ENCODE measurements around the gene LRP1. TPM values are rescaled to one million over a fixed set of nuclear protein-coding genes. Genes with fewer than 3 reads are reported as not detected.

The LRP1 gene
- total RNA-seq, 2 experiments from 2014 or later, result 6.6 to 8.5 TPM

DNA sequence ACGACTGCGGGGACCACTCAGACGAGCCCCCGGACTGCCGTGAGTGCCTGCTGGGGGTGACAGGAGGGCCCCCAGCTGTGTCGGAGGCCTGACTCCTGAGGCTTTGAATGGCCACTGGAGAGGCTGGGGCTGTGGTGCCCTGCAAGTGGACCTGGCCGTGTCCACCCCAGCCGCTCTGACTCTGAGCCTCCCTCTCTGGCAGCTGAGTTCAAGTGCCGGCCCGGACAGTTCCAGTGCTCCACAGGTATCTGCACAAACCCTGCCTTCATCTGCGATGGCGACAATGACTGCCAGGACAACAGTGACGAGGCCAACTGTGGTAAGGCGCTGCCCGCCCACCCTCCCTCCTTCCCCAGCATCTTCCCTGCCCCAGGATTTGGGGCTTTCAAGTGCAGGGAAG, 72.2 kb downstream of the LRP1 start:
- Mint-ChIP-seq H3K4me1 (ENCODE audit: low read depth) (no peaks in the 10 kb centered on the region), H3K27me3 (no peaks in the 10 kb centered on the region), H3K36me3 (ENCODE audit: low read depth) (peaks cover 17% of the 10 kb centered on the region), H3K4me3 (no peak overlapping the region), H3K27ac (no peak overlapping the region), H3K9me3 (no peaks in the 10 kb centered on the region)
- intact Hi-C loops (cut with DNase I, micrococcal nuclease), result no loop called here
- ATAC-seq (ENCODE audit: poor library complexity), result no peak
- TF ChIP-seq, protein P1, sequence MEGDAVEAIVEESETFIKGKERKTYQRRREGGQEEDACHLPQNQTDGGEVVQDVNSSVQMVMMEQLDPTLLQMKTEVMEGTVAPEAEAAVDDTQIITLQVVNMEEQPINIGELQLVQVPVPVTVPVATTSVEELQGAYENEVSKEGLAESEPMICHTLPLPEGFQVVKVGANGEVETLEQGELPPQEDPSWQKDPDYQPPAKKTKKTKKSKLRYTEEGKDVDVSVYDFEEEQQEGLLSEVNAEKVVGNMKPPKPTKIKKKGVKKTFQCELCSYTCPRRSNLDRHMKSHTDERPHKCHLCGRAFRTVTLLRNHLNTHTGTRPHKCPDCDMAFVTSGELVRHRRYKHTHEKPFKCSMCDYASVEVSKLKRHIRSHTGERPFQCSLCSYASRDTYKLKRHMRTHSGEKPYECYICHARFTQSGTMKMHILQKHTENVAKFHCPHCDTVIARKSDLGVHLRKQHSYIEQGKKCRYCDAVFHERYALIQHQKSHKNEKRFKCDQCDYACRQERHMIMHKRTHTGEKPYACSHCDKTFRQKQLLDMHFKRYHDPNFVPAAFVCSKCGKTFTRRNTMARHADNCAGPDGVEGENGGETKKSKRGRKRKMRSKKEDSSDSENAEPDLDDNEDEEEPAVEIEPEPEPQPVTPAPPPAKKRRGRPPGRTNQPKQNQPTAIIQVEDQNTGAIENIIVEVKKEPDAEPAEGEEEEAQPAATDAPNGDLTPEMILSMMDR (IDR thresholded peaks at IDR 0.05), result no peak
- POLR2A ChIA-PET, result no interaction called here
- Histone ChIP-seq H3K4me3 (ENCODE audit: low read length) (no peak overlapping the region), H3K27me3 (ENCODE audit: control insufficient read depth in 1 of 2, insufficient read depth in 2 of 2, low read length in 2 of 2) (no peaks in the 10 kb centered on the region), H3K4me1 (ENCODE audit: insufficient read depth, low read length) (no peaks in the 10 kb centered on the region), H3K36me3 (ENCODE audit: insufficient read depth, low read length) (peaks cover 3% of the 10 kb centered on the region), H3K27ac (ENCODE audit: low read depth in 1 of 2, low read length in 2 of 2) (no peak overlapping the region), H3K9me3 (ENCODE audit: control insufficient read depth in 1 of 2, insufficient read depth in 1 of 2, low read length in 2 of 2) (no peaks in the 10 kb centered on the region)
- CTCF ChIA-PET, result no interaction called here
- DNase-seq, result no peak

DNA sequence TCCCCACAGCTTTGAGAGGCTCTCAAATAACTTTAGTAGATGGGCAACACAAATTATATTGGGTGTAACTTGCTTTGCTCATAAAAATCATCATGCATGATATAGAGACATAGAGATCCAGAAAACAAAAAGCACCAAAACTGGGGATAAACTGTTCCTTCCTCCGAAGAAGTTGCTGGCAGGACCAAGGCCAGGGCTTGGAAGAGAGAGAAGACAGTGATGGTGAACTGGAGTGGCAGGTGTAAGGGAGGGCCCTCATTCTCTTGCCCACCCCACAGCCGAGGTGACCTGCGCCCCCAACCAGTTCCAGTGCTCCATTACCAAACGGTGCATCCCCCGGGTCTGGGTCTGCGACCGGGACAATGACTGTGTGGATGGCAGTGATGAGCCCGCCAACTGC, 72.9 kb downstream of the LRP1 start:
- no peak overlapping the region for H3K27ac Mint-ChIP-seq
- Histone ChIP-seq H3K9me3 (ENCODE audit: control insufficient read depth in 1 of 2, insufficient read depth in 1 of 2, low read length in 2 of 2) (no peaks in the 10 kb centered on the region), H3K27ac (ENCODE audit: low read depth in 1 of 2, low read length in 2 of 2) (no peak overlapping the region), H3K27me3 (ENCODE audit: control insufficient read depth in 1 of 2, insufficient read depth in 2 of 2, low read length in 2 of 2) (no peaks in the 10 kb centered on the region), H3K4me3 (ENCODE audit: low read length) (no peak overlapping the region), H3K36me3 (ENCODE audit: insufficient read depth, low read length) (peaks cover 3% of the 10 kb centered on the region), H3K4me1 (ENCODE audit: insufficient read depth, low read length) (no peaks in the 10 kb centered on the region)
- no peaks in the 10 kb centered on the region for H3K27me3 Mint-ChIP-seq
- TF ChIP-seq, protein P1 (IDR thresholded peaks at IDR 0.05), result no peak
- H3K4me1 Mint-ChIP-seq (ENCODE audit: low read depth), result no peaks in the 10 kb centered on the region
- H3K4me3 Mint-ChIP-seq, result no peak overlapping the region
- no peak for ATAC-seq (ENCODE audit: poor library complexity)
- ChIA-PET POLR2A (no interaction called here), CTCF (no interaction called here)
- intact Hi-C loops (cut with DNase I, micrococcal nuclease), result no loop called here
- no peaks in the 10 kb centered on the region for H3K9me3 Mint-ChIP-seq
- no peak for DNase-seq
- H3K36me3 Mint-ChIP-seq (ENCODE audit: low read depth), result peaks cover 17% of the 10 kb centered on the region

GRCh38 chr12:57201631-57202030, 73.3 kb downstream of the LRP1 start:
- Mint-ChIP-seq H3K4me1 (ENCODE audit: low read depth) (no peaks in the 10 kb centered on the region), H3K36me3 (ENCODE audit: low read depth) (peaks cover 17% of the 10 kb centered on the region), H3K9me3 (no peaks in the 10 kb centered on the region), H3K4me3 (no peak overlapping the region), H3K27me3 (no peaks in the 10 kb centered on the region), H3K27ac (no peak overlapping the region)
- ATAC-seq (ENCODE audit: poor library complexity) (no peak), DNase-seq (no peak)
- POLR2A ChIA-PET, result no interaction called here
- H3K4me3 ChIP-seq (ENCODE audit: low read length), result no peak overlapping the region
- H3K36me3 ChIP-seq (ENCODE audit: insufficient read depth, low read length), result peaks cover 3% of the 10 kb centered on the region
- H3K27ac ChIP-seq (ENCODE audit: low read depth in 1 of 2, low read length in 2 of 2), result no peak overlapping the region
- intact Hi-C loops (cut with DNase I, micrococcal nuclease), result no loop called here
- H3K9me3 ChIP-seq (ENCODE audit: control insufficient read depth in 1 of 2, insufficient read depth in 1 of 2, low read length in 2 of 2), result no peaks in the 10 kb centered on the region
- CTCF ChIA-PET, result no interaction called here
- no peaks in the 10 kb centered on the region for H3K27me3 ChIP-seq (ENCODE audit: control insufficient read depth in 1 of 2, insufficient read depth in 2 of 2, low read length in 2 of 2)
- TF ChIP-seq, protein P1 (IDR thresholded peaks at IDR 0.05), result no peak
- no peaks in the 10 kb centered on the region for H3K4me1 ChIP-seq (ENCODE audit: insufficient read depth, low read length)

Data from CD4-positive, alpha-beta T cell (primary cell).